Common myeloid progenitor, CD34-positive (primary cell): Measurements from ENCODE around the gene TNN.

ENCODE experiments used
- CTCF ChIA-PET: fragments of 350-600 bp; sonication (Branson Sonifier 250); formaldehyde crosslinking; loops from one replicate; lab custom pipeline; 2021; ENCODE audit warnings: antibody characterized with exemption; lab: Charles Lee
- POLR2A ChIA-PET: fragments of 350-600 bp; sonication (Branson Sonifier 250); formaldehyde crosslinking; loops from one replicate; lab custom pipeline; 2021; ENCODE audit warnings: antibody characterized with exemption; lab: Charles Lee
- DNase-seq, 3 donors: peaks; one replicate each; pipeline versions ENCODE4 v3.0.0 to v3.0.0-alpha.2; 2013
- H3K27ac ChIP-seq, 2 experiments: 1 replicate in 1 of 2; 2 replicates in 1 of 2; pipeline ENCODE4 v1.7.0; 2013; ENCODE audit warnings: inconsistent platforms in 2 of 2, low read length in 2 of 2, mild to moderate bottlenecking in 2 of 2, low read depth in 1 of 2, moderate library complexity in 1 of 2; ENCODE audit not compliant: severe bottlenecking in 2 of 2, insufficient read depth in 1 of 2, poor library complexity in 1 of 2
- H3K27me3 ChIP-seq, 5 experiments: replicated peaks in 2 of 5; 1 replicate in 3 of 5; 2 replicates in 2 of 5; pipeline versions ENCODE4 v1.6.1 to v1.7.0; 2013; ENCODE audit warnings: low read length in 4 of 5, mild to moderate bottlenecking in 2 of 5, moderate library complexity in 2 of 5, inconsistent platforms in 1 of 5; ENCODE audit not compliant: insufficient read depth in 5 of 5, control insufficient read depth in 4 of 5
- H3K36me3 ChIP-seq, 4 experiments: 1 replicate in 2 of 4; 2 replicates in 2 of 4; pipeline versions ENCODE4 v1.6.1 to v1.7.0; 2013; ENCODE audit warnings: low read length in 3 of 4, control low read depth in 1 of 4, mild to moderate bottlenecking in 1 of 4; ENCODE audit not compliant: control insufficient read depth in 4 of 4, insufficient read depth in 4 of 4
- H3K4me1 ChIP-seq, 4 experiments: 1 replicate in 3 of 4; 2 replicates in 1 of 4; pipeline versions ENCODE4 v1.6.1 to v1.7.1; 2013; ENCODE audit warnings: low read length in 3 of 4, mild to moderate bottlenecking in 3 of 4, control low read depth in 1 of 4, inconsistent platforms in 1 of 4, moderate library complexity in 1 of 4; ENCODE audit not compliant: control insufficient read depth in 4 of 4, insufficient read depth in 4 of 4; ENCODE audit errors: control extremely low read depth in 1 of 4
- H3K4me3 ChIP-seq, 7 experiments: 1 replicate in 4 of 7; 2 replicates in 3 of 7; pipeline versions ENCODE4 v1.5.1 to v1.7.0; 2013; ENCODE audit warnings: mild to moderate bottlenecking in 7 of 7, low read length in 6 of 7, moderate library complexity in 6 of 7, inconsistent platforms in 2 of 7, low read depth in 2 of 7, control low read depth in 1 of 7; ENCODE audit not compliant: insufficient read depth in 4 of 7, control insufficient read depth in 1 of 7; ENCODE audit errors: extremely low read depth in 1 of 7
- H3K9me3 ChIP-seq, 5 experiments: 1 replicate in 4 of 5; 2 replicates in 1 of 5; pipeline versions ENCODE4 v1.6.1 to v1.7.1; 2013; ENCODE audit warnings: low read length in 4 of 5, mild to moderate bottlenecking in 2 of 5, inconsistent platforms in 1 of 5, low read depth in 1 of 5, moderate library complexity in 1 of 5; ENCODE audit not compliant: control insufficient read depth in 4 of 5, insufficient read depth in 2 of 5; ENCODE audit errors: control extremely low read depth in 1 of 5
- WGBS: methylation state at CpG from one replicate; pipeline ENCODE4 v1.1.5; 2013; ENCODE audit not compliant: insufficient coverage; 5-methylcytosine and 5-hydroxymethylcytosine counted together

Gene TNN

GRCh38 chr1:175182201-175182746, 114.6 kb downstream of the TNN start:
- ChIA-PET CTCF (interaction anchor here (1.1 to 3.3 kb wide), 4 partner anchors 9 to 136 kb away, joined by 3 to 13 read pairs (median 9); no protein-coding TSS in a partner anchor), POLR2A (no interaction called here)

GRCh38 chr1:175183586-175183985, 116.0 kb downstream of the TNN start:
- Histone ChIP-seq H3K4me1 (peaks cover 7 to 21% (median 12%) of the 10 kb centered on the region in 4 experiments), H3K27ac (no peak overlapping the region), H3K36me3 (peaks cover 0 to 15% (median 4%) of the 10 kb centered on the region in 4 experiments), H3K4me3 (no peak overlapping the region), H3K9me3 (no peaks in the 10 kb centered on the region), H3K27me3 (no peaks in the 10 kb centered on the region)
- no peak for DNase-seq
- ChIA-PET POLR2A (interaction anchor here (0.7 kb wide), 1 partner anchor 18 kb away, joined by 3 read pairs; no protein-coding TSS in a partner anchor), CTCF (interaction anchor here (0.8 to 3.3 kb wide), 7 partner anchors 8 to 134 kb away, joined by 3 to 13 read pairs (median 5); no protein-coding TSS in a partner anchor)
- WGBS = 95% methylated on average over 5 of the region's 5 CpGs

More at GRCh38 chr1:175182201-175182746, 114.6 kb downstream of the TNN start:
- no peaks in the 10 kb centered on the region for H3K9me3 ChIP-seq
- 71% methylated on average over 4 of the region's 4 CpGs for WGBS
- H3K27ac ChIP-seq = no peak overlapping the region
- peak in 1 of 3 donors; percentile 28 for DNase-seq
- peaks cover 0 to 20% (median 3%) of the 10 kb centered on the region in 4 experiments for H3K36me3 ChIP-seq
- H3K4me1 ChIP-seq = peaks cover 4 to 11% (median 7%) of the 10 kb centered on the region in 4 experiments
- no peak overlapping the region for H3K4me3 ChIP-seq
- no peaks in the 10 kb centered on the region for H3K27me3 ChIP-seq

GRCh38 chr1:175185903-175186302, 118.3 kb downstream of the TNN start:
- H3K4me1 ChIP-seq = peaks cover 24 to 44% (median 31%) of the 10 kb centered on the region in 4 experiments
- H3K4me3 ChIP-seq = no peak overlapping the region
- H3K27me3 ChIP-seq = no peaks in the 10 kb centered on the region
- DNase-seq = no peak
- ChIA-PET CTCF (interaction anchor here (1.1 to 1.8 kb wide), 2 partner anchors 23 to 25 kb away, joined by 3 to 4 read pairs; no protein-coding TSS in a partner anchor), POLR2A (no interaction called here)
- H3K36me3 ChIP-seq = peaks cover 0 to 15% (median 4%) of the 10 kb centered on the region in 4 experiments
- H3K27ac ChIP-seq = no peak overlapping the region
- H3K9me3 ChIP-seq = no peaks in the 10 kb centered on the region
- 100% methylated on average over 1 of the region's 1 CpG for WGBS

GRCh38 chr1:175186433-175187160, 119.0 kb downstream of the TNN start:
- no peak overlapping the region for H3K27ac ChIP-seq
- CTCF ChIA-PET = interaction anchor here (1.1 to 2.1 kb wide), 9 partner anchors 10 to 40 kb away, joined by 3 to 6 read pairs (median 4); no protein-coding TSS in a partner anchor
- no peak for DNase-seq
- H3K36me3 ChIP-seq = peaks cover 0 to 15% (median 4%) of the 10 kb centered on the region in 4 experiments
- H3K9me3 ChIP-seq = no peaks in the 10 kb centered on the region
- 100% methylated on average over 2 of the region's 2 CpGs for WGBS
- peaks cover 29 to 51% (median 38%) of the 10 kb centered on the region in 4 experiments for H3K4me1 ChIP-seq
- no peak overlapping the region for H3K4me3 ChIP-seq
- H3K27me3 ChIP-seq = no peaks in the 10 kb centered on the region
- POLR2A ChIA-PET = no interaction called here

GRCh38 chr1:175188936-175189335, 121.3 kb downstream of the TNN start:
- Histone ChIP-seq H3K4me3 (peak overlapping the region in 3 of 7 experiments; percentile 2 to 33 (median 32)), H3K4me1 (peaks cover 30 to 57% (median 47%) of the 10 kb centered on the region in 4 experiments), H3K27ac (no peak overlapping the region), H3K27me3 (no peaks in the 10 kb centered on the region), H3K9me3 (no peaks in the 10 kb centered on the region), H3K36me3 (peaks cover 0 to 9% (median 4%) of the 10 kb centered on the region in 4 experiments)
- peak; percentile 66 to 93 (median 91) for DNase-seq
- POLR2A ChIA-PET = no interaction called here
- CTCF ChIA-PET = interaction anchor here (0.9 to 2.3 kb wide), 7 partner anchors 9 to 130 kb away, joined by 3 to 11 read pairs (median 5); no protein-coding TSS in a partner anchor
- no CpG with 5 or more reads among the region's 2 CpGs for WGBS

GRCh38 chr1:175191659-175192058, 124.0 kb downstream of the TNN start:
- Histone ChIP-seq H3K4me1 (peaks cover 25 to 57% (median 41%) of the 10 kb centered on the region in 4 experiments), H3K27me3 (no peaks in the 10 kb centered on the region), H3K27ac (peak overlapping the region in 1 of 2 experiments; percentile 72), H3K36me3 (peaks cover 0 to 9% (median 3%) of the 10 kb centered on the region in 4 experiments), H3K9me3 (no peaks in the 10 kb centered on the region), H3K4me3 (peak overlapping the region in 6 of 7 experiments; percentile 70 to 94 (median 87))
- ChIA-PET CTCF (interaction anchor here (0.5 to 2.4 kb wide), 10 partner anchors 8 to 114 kb away, joined by 3 to 9 read pairs (median 3); no protein-coding TSS in a partner anchor), POLR2A (interaction anchor here (1.6 kb wide), 1 partner anchor 18 kb away, joined by 3 read pairs; no protein-coding TSS in a partner anchor)
- no CpG with 5 or more reads among the region's 7 CpGs for WGBS
- peak; percentile 33 to 75 (median 61) for DNase-seq
